HG03060 (cell line): ENCODE measurements around the gene HOMEZ.
"Not testable (repeated sequence)": the region's sequence is repeated elsewhere in the genome, so short reads cannot be mapped to it uniquely, and the experiment has no call there.

Experiments used
- ATAC-seq: cut with Tn5 transposase; IDR thresholded peaks from one replicate; pipeline ENCODE4 v1.9.1; 2021; ENCODE audit warnings: low read depth, moderate number of reproducible peaks; ENCODE audit not compliant: unreplicated experiment

The HOMEZ gene

DNA sequence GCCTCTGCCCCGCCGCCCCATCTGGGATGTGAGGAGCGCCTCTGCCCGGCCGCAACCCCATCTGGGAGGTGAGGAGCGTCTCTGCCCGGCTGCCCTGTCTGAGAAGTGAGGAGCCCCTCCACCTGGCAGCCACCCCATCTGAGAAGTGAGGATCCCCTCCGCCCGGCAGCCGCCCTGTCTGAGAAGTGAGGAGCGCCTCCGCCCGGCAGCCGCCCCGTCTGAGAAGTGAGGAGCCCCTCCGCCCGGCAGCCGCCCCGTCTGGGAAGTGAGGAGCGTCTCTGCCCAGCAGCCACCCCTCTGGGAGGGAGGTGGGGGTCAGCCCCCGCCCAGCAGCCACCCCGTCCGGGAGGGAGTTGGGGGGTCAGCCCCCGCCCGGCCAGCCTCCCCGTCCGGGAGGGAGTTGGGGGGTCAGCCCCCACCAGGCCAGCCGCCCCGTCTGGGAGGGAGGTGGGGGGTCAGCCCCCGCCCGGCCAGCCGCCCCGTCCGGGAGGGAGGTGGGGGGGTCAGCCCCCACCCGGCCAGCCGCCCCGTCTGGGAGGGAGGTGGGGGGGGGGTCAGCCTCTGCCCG lies 53.6 kb downstream of the HOMEZ start:
- ATAC-seq, result not testable (repeated sequence)

DNA sequence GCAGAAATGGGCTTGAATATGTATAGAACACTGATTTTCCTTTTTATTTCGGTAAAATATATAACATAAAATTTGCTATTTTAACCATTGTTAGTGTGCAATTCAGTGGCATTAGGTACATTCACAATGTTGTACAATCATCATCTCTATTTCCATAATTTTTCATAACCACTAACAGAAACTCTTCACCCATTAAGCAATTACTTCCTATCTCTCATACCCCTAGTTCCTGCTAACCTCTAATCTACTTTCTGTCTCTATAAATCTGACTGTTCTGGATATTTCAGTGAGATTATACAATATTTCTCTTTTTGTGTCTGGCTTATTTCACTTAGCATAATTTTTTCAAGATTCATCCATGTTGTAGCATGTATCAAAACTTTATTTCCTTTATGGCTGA lies 57.1 kb downstream of the HOMEZ start:
- no peak for ATAC-seq

DNA sequence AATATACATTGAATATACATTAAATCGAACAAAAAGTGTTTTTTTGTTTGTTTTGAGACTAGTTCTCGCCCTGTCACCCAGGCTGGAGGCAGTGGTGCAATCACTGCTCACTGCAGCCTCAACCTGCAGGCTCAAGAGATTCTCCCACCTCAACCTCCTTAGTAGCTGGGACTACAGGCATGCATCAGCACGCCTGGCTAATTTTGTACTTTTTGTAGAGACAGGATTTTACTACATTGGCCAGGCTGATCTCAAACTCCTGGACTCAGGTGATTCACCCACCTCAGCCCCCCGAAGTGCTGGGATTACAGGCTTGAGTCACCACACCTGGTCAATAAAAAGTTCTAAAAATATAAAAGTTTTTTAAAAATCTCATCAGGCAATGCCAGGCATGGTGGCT lies 58.4 kb downstream of the HOMEZ start:
- no peak for ATAC-seq

DNA sequence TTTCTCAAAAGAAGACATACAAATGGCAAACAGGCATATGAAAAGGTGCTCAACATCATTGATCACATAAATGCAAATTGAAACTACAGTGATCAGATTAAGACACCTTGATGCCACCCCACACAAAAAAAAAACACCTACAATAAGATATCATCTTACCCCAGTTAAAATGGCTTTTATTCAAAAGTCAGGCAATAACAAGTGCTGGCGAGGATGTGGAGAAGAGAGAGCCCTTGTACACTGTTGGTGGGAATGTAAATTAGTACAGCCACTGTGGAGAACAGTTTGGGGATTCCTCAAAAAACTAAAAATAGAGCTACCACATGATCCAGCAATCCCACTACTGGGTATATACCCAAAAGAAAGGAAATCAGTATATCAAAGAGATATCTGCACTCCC lies 61.0 kb downstream of the HOMEZ start:
- not testable (repeated sequence) for ATAC-seq
